Smooth muscle cell (in vitro differentiated cells): ENCODE results near the gene C1QTNF6. TPM values are rescaled to one million over a fixed set of nuclear protein-coding genes. Genes with fewer than 3 reads are reported as not detected.

Experiments used
- DNase-seq: peaks from one replicate; lab custom pipeline; 2025; ENCODE audit not compliant: unreplicated experiment; lab: John Stamatoyannopoulos, UW
- H2AFZ ChIP-seq: fragments of 200-600 bp; sonication (generic); 2 replicates; pipeline ENCODE4 v1.6.0; 2016; ENCODE audit warnings: antibody characterized with exemption, low read depth, mild to moderate bottlenecking
- H3F3A ChIP-seq: fragments of 200-600 bp; sonication (generic); 2 replicates; pipeline ENCODE4 v1.6.0; 2017; ENCODE audit warnings: antibody characterized with exemption, low read depth
- H3K27ac ChIP-seq: fragments of 200-600 bp; sonication (generic); 2 replicates; pipeline ENCODE4 v1.5.1; 2016; ENCODE audit warnings: low read depth, mild to moderate bottlenecking
- H3K27me3 ChIP-seq: fragments of 200-600 bp; sonication (generic); 2 replicates; pipeline ENCODE4 v1.6.1; 2016; ENCODE audit warnings: low read depth, mild to moderate bottlenecking
- H3K36me3 ChIP-seq: fragments of 200-600 bp; sonication (generic); 2 replicates; pipeline ENCODE4 v1.5.1; 2016; ENCODE audit warnings: low read depth
- H3K4me1 ChIP-seq: fragments of 200-600 bp; sonication (generic); 2 replicates; pipeline ENCODE4 v1.5.1; 2016; ENCODE audit warnings: low read depth
- H3K4me2 ChIP-seq: fragments of 200-600 bp; sonication (generic); 2 replicates; pipeline ENCODE4 v1.6.0; 2016; ENCODE audit warnings: mild to moderate bottlenecking
- H3K4me3 ChIP-seq: fragments of 200-600 bp; sonication (generic); 2 replicates; pipeline ENCODE4 v1.5.1; 2016; ENCODE audit warnings: mild to moderate bottlenecking
- H3K79me2 ChIP-seq: fragments of 200-600 bp; sonication (generic); 2 replicates; pipeline ENCODE4 v1.6.0; 2016; ENCODE audit warnings: low read depth, mild to moderate bottlenecking
- H3K9ac ChIP-seq: fragments of 200-600 bp; sonication (generic); 2 replicates; pipeline ENCODE4 v1.6.0; 2016; ENCODE audit warnings: low read depth
- H3K9me3 ChIP-seq: fragments of 200-600 bp; sonication (generic); replicated peaks from 2 replicates; pipeline ENCODE4 v1.5.1; 2016; ENCODE audit warnings: low read depth
- H4K20me1 ChIP-seq: fragments of 200-600 bp; sonication (generic); 2 replicates; pipeline ENCODE4 v1.6.0; 2016; ENCODE audit warnings: low read depth
- WGBS: methylation state at CpG from one replicate; pipeline ENCODE4 v1.1.7; 2016; ENCODE audit warnings: low lambda C conversion rate; 5-methylcytosine and 5-hydroxymethylcytosine counted together
- polyA plus RNA-seq: library from polyadenylated mRNA; unstranded; fragments of >200 nt; fragmentation: Nextera tagmentation; extraction: Ambion mirVana; gene quantifications from 2 replicates; pipeline ENCODE4 v1.2.1, GENCODE V29; 2016
- total RNA-seq: library from RNA; depleted of rRNA; stranded (reverse); fragments of >200 nt; gene quantifications from 2 replicates; pipeline ENCODE4 v1.2.3, GENCODE V29; 2014
- TF ChIP-seq, protein P1 (sequence below): fragments of 200-600 bp; sonication (generic); IDR thresholded peaks from 2 replicates; pipeline ENCODE4 v1.5.1; 2017; ENCODE audit warnings: borderline replicate concordance, mild to moderate bottlenecking, antibody characterized with exemption; ENCODE audit not compliant: insufficient read depth, poor library complexity, severe bottlenecking

The C1QTNF6 gene
- total and polyA plus RNA-seq, 2 experiments from 2014 or later: 14.3 to 26.8 TPM

DNA sequence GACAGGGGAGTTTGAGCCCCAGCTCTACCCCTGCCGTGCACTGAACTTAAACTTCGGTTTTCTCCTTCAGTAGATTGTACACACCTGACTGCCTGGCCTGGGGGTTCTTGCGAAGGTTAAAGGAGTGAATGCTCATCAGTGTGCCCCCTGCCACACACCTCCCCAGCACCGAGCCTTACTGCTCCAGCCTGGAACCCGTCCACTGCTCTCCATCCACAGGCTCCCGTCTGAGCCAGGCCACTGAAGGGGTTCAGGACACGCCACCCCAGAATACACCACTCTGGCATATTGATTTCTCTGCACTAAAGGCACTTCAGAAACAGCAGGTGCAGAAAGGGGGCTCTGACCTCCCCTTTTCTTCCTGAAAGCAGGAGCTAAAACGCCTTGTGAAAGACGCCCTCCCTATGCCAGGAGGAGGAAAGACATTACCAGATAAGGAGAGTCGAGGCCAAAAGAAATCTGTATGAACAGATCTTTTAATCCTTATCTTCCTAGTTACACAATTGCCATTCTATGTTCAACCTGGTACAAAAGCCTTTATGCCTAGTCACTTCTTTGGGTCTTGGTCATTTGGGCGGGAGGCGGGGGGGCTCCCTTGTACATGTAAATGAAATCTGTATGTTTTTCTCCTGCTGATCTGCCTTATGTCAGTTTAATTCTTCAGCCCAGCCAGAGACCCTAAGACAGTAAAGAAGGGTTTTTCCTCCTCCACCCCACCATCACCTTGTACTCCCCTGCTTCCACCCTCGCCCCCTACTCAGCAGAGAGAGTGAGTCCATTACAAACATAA lies 26.1 kb upstream of the C1QTNF6 start:
- Histone ChIP-seq H4K20me1 (no peaks in the 10 kb centered on the region), H3K4me3 (no peak overlapping the region), H3K9me3 (no peaks in the 10 kb centered on the region), H3K4me2 (no peak overlapping the region), H3K79me2 (no peaks in the 10 kb centered on the region), H3K36me3 (no peaks in the 10 kb centered on the region), H3K27ac (no peak overlapping the region), H3F3A (no peaks in the 10 kb centered on the region), H3K27me3 (no peaks in the 10 kb centered on the region), H3K4me1 (no peaks in the 10 kb centered on the region), H3K9ac (no peak overlapping the region), H2AFZ (no peak overlapping the region)
- TF ChIP-seq, protein P1, sequence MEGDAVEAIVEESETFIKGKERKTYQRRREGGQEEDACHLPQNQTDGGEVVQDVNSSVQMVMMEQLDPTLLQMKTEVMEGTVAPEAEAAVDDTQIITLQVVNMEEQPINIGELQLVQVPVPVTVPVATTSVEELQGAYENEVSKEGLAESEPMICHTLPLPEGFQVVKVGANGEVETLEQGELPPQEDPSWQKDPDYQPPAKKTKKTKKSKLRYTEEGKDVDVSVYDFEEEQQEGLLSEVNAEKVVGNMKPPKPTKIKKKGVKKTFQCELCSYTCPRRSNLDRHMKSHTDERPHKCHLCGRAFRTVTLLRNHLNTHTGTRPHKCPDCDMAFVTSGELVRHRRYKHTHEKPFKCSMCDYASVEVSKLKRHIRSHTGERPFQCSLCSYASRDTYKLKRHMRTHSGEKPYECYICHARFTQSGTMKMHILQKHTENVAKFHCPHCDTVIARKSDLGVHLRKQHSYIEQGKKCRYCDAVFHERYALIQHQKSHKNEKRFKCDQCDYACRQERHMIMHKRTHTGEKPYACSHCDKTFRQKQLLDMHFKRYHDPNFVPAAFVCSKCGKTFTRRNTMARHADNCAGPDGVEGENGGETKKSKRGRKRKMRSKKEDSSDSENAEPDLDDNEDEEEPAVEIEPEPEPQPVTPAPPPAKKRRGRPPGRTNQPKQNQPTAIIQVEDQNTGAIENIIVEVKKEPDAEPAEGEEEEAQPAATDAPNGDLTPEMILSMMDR: no peak
- no peak for DNase-seq
- WGBS: 92% methylated on average over 13 of the region's 13 CpGs

DNA sequence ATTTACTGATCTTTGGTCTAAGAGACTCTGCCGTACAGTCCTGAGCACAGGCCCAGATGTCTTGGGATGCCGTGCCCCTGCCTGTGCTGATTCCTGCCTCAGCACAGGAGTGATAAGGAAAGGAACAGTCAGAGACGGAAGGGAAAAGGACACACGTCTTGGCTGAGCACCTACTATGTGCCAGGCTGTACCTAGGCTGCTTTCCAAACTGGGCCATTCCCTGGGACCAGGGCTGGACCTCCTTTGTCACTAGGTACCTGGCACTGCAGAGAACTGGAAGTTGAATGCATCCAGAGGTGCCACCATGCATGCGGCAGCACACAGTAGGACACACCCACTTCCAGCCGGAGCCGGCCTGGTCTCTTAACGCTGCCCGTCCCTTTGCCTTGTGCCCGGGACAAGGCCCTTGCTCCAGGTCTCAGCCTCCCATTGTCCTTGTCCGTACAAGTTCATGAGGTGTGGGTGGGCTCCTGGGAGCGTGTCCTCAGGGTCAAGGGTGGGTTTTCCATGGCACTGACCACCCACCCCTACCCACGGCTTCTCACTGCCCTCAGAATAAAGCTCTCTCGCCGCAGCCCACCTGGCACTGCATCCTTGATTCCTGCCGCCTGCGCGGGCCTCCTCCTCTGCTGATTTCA lies 25.3 kb upstream of the C1QTNF6 start:
- WGBS: 91% methylated on average over 18 of the region's 18 CpGs
- Histone ChIP-seq H2AFZ (no peak overlapping the region), H3K4me1 (no peaks in the 10 kb centered on the region), H3K36me3 (no peaks in the 10 kb centered on the region), H3K4me3 (no peak overlapping the region), H3K9me3 (no peaks in the 10 kb centered on the region), H3K9ac (no peak overlapping the region), H3K79me2 (no peaks in the 10 kb centered on the region), H3K4me2 (no peak overlapping the region), H4K20me1 (no peaks in the 10 kb centered on the region), H3F3A (no peaks in the 10 kb centered on the region), H3K27ac (no peak overlapping the region), H3K27me3 (no peaks in the 10 kb centered on the region)
- TF ChIP-seq, protein P1: no peak
- no peak for DNase-seq

DNA sequence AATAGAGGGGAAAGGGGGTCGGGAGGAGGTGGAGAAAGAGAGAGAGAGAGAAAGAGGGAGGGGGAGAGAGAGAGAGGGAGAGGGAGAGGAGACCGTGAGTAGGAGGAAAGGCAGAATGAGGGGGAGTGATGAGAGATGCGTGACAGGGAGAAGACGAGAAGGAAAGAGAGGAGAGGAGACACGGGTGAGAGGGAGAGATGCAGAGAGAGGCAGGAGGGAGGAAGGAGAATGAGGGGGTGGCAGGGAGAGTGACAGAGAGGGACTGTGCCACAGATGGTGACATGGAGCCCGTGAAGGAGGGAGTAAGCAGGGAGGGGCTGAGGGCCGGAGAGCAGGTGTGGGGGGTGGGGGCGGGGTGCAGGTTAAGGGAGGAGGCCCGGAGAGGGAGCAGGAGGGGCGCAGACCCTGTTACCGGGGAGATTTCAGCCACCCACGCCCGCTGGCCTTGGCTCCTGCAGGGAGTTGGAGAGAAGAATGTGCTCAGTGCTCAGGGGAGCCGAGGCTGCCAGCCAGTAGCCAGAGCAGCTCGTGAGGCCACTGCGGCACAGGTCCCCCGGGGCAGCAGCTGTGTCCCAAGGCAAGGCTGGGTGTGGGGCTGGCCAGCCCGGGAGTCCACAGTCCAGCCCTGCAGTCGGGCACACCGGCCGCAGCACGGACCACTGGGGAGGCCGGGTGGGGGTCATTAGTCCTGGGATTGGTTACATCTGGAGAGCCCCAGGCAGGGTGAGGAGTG lies 24.3 kb upstream of the C1QTNF6 start, which contains the start of gene SSTR3:
Gene SSTR3, minus strand, starts transcription at position 304 of the 733 bp plus-strand sequence. CDS start 4,674 bp downstream, outside the sequence.
- no peak for DNase-seq

More for the DNA sequence above, 24.3 kb upstream of the C1QTNF6 start, which contains the start of gene SSTR3:
- Histone ChIP-seq H3K27me3 (no peaks in the 10 kb centered on the region), H3K27ac (no peak within 1 kb of the TSS), H3K9me3 (no peaks in the 10 kb centered on the region), H3F3A (no peaks in the 10 kb centered on the region), H3K79me2 (no peaks in the 10 kb centered on the region), H3K9ac (no peak within 1 kb of the TSS), H3K4me3 (no peak within 1 kb of the TSS), H3K36me3 (no peaks in the 10 kb centered on the region), H3K4me1 (no peaks in the 10 kb centered on the region), H4K20me1 (no peaks in the 10 kb centered on the region), H3K4me2 (no peak within 1 kb of the TSS), H2AFZ (no peak within 1 kb of the TSS)
- TF ChIP-seq, protein P1: no peak
- WGBS: 52% methylated on average over 15 of the region's 23 CpGs
